OCI-LY3 (cell line): Measurements from ENCODE around the gene CAPZA2.

Source experiments
- EZH2phosphoT487 ChIP-seq: fragments of 200-600 bp; shearing (Covaris generic); IDR thresholded peaks from 2 replicates; pipeline ENCODE4 v1.6.1; 2018; ENCODE audit warnings: antibody characterized with exemption, mixed run types, low read depth
- TF ChIP-seq, protein P1 (sequence below): fragments of 200-600, 300-600 bp; sonication (generic); IDR thresholded peaks from 2 replicates; pipeline ENCODE4 v1.5.1; 2014; ENCODE audit warnings: antibody characterized with exemption, low read length, low read depth

DNA sequence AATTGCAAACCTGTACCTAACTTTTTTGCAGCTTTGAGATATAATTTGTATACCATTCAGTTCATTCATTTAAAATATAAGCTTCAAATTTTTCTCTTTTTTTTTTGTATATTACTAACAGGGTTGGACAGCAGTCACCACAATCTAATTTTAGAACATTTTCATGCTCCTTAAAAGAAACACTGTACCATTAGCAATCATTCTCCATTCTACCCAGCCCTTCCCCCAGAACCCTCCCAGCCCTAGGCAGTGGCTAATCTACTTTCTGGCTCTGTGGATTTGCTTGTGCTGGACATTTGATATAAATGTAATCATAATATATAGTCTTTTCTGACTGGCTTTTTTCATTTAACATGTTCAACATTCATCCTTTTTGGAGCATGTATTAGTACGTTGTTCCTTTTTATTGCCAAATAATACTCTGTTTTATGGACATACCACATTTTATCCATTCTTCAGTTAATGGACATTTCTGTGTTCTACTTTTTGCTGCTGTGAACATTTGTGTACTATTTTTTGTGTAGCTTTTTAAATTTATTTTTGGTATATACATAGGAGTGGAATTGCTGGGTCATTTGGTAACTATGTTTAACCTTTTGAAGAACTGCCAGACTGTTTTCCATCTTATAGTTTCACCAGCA, 50.0 kb downstream of the CAPZA2 start:
- TF ChIP-seq, protein P1, sequence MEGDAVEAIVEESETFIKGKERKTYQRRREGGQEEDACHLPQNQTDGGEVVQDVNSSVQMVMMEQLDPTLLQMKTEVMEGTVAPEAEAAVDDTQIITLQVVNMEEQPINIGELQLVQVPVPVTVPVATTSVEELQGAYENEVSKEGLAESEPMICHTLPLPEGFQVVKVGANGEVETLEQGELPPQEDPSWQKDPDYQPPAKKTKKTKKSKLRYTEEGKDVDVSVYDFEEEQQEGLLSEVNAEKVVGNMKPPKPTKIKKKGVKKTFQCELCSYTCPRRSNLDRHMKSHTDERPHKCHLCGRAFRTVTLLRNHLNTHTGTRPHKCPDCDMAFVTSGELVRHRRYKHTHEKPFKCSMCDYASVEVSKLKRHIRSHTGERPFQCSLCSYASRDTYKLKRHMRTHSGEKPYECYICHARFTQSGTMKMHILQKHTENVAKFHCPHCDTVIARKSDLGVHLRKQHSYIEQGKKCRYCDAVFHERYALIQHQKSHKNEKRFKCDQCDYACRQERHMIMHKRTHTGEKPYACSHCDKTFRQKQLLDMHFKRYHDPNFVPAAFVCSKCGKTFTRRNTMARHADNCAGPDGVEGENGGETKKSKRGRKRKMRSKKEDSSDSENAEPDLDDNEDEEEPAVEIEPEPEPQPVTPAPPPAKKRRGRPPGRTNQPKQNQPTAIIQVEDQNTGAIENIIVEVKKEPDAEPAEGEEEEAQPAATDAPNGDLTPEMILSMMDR = no peak
- TF ChIP-seq EZH2phosphoT487 = no peak
